Measurements from ENCODE around the gene GRIN3A.
"Not testable (repeated sequence)": the region's sequence is repeated elsewhere in the genome, so short reads cannot be mapped to it uniquely, and the experiment has no call there.

GRIN3A gene

DNA sequence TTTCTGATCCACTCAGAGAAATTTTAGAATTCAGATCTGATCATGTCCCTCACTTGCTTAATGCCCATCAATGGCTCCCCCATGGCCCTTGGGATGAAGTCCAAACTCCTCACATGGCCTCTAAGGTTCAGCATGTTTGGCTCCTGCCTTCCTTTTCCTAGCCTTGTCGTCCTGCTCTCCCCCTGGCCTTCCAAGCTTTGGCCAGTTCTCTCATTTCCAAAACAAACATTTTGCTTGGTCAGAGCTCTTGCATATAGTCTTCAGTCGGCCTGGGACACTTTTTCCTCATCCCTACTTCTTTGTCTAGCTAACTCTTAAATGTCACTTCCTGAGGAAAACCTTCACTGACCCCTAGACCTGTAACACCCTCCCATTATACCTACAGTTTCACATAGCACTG, 106.6 kb downstream of the GRIN3A start:
- no peak for DNase-seq

DNA sequence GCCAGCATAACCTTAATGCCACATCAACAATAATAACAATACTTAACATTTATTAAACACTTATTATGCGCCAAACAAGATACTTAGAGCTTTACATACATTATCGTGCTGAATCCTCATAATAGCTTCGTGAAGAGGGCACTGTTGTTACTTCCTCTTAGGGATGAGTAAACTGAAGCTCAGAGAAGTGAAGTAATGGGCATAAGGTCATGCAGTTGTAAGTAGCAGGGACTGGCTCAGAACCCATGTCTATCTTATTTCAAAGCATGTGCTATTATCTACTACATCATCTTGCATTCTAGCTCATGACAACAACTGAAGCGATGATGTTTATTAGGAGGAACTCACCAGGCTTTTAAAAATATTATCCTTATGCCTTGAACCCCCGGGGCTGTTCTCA, 108.8 kb downstream of the GRIN3A start:
- DNase-seq: no peak

GRCh38 chr9:101628173-101628572, 110.3 kb downstream of the GRIN3A start:
- no peak for DNase-seq

DNA sequence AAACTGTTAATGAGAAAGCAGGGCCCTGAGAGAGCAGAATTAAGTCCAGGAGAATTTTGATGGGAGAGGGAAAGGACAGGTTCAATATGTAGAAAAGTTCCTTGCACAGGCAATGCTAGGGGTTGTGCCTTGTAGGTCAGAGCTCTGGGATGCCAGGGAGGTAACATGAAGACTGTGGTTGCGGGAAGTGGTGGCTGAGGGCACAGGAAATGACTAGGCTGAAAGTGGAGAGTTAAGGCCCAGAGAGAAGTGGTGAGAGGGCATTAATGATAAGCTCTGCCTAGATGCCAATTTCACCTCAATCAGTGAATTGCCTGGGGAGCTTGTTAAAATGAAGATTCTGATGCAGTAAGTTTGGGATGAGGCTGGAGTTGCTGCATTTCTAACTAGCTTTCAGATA, 112.2 kb downstream of the GRIN3A start:
- DNase-seq: no peak

GRCh38 chr9:101625876-101626275, 112.6 kb downstream of the GRIN3A start:
- no peak for DNase-seq

GRCh38 chr9:101620452-101620851, 118.0 kb downstream of the GRIN3A start:
- no peak for DNase-seq

DNA sequence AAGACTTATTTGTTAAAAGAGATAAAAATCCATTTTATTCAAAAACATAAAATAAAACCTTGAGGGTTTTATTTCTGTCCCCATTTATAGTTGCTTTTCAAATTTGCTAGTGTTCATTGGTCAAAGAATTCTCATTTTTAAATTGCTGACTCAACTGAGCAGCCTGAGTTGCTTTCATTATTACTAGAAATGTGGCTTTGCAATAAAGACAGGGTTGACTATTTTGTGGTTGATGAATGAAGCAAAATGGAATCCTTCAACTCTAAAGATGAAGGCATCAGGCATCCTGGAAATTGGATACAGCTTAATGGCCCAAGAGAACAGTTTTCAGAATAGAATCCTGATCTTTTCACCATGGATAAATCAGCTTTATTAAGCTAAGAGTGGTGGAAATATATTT, 119.7 kb downstream of the GRIN3A start:
- DNase-seq: no peak

DNA sequence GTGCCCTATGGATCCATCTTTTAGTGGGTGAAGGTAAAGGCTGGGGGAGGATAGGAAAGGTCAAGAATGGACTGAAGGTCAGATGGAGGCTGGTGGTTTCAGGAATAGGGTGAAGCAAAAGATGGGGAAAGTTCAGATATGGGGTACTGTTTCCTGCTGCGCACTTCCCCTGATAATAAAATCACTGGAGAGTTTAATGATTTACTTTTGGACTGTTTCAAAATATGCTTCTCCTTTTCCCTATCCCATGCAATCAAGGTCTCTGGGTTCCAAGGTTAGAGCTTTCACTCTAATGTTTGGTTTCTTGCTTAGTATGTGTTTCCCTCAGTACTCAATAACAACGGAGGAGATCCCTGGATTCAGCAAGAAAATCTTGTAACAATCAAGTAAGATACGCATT, 132.9 kb downstream of the GRIN3A start:
- no peak for DNase-seq

DNA sequence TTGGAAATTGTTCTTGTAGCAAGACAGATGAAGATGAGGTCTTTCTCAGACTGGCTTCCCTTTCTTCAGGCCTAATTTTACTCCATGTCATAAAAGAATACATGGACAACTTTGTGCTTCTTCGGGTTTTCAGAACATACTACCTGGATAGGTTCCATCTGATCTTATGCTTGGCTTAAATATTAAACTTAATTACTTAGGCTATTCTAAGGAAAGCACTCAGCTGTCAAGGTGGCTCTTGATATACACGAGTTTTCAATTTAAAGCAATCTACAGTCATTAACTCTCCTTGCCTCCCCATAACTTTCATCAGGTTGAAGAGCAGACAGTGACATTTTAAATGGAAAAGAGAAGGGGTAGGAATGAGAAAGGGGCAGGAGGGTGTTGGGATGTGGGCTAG, 134.2 kb downstream of the GRIN3A start:
- no peak for DNase-seq

DNA sequence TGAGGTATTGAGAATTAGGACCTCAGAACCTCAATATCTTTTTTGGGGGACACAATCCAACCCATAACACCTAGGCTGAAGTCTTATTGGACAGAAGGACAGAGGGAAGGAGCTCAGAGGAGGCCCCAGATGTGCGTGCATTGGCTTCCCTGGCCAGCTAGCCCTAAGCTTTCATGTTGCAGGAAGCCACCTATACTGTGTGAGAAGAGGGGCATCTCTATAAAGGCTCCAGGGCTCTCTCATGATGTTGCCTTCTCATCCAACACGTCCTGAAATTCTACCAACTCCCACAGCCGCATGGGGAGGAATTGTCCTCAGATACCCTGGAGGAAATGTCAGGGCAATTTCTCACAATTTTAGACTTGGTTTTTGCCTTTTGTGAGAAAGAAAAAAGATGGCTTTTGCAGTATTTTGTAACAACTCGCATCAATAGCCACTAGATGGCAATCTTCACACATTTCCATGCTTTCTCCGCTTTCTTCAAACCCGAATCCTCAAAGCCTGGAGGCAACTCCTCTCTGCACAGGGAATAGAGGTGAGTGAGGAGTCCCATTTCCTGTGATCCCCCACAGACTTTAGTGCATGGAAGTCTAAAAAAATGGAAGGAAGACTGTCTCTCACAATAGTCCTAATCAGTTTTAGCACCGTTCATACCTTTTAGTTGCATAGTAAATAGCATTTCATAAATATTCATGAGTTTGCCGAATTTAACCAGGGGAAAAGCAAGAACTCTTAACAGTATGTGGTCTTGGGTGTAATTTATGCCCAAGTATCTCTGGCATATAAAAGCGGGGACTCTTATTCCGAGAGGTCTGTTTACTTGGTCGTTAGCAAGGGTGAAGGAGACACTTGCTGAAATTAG, 136.3 kb downstream of the GRIN3A start:
- no peak for DNase-seq

DNA sequence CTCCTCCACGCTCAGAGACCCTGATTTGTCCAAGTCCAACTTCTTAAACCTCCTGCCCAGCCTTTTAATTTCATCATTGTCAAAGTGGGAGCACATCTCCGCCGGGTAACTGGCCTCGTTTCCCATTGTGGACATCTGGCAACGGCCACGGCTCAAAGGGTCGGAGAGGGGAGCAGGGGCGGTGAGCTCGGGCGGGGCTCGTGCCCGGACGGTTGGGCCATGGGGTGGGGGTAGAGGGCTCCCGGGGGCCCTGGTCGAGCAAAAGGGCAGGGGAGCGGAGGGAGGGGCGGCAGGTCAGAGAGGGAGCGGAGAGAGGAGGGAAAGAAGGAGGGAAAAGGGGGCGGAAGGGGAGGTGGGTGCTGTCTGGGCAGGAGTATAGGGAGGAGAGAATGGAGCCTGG, 143.7 kb downstream of the GRIN3A start, which contains the start of gene PPP3R2:
Gene PPP3R2, minus strand, starts transcription at position 174 of the 400 bp plus-strand sequence. Its CDS starts 48 bp downstream, at position 126.
- no peak for DNase-seq

- no peak for DNase-seq
Observed at GRCh38 chr9:101593345-101593744, 145.1 kb downstream of the GRIN3A start.

DNA sequence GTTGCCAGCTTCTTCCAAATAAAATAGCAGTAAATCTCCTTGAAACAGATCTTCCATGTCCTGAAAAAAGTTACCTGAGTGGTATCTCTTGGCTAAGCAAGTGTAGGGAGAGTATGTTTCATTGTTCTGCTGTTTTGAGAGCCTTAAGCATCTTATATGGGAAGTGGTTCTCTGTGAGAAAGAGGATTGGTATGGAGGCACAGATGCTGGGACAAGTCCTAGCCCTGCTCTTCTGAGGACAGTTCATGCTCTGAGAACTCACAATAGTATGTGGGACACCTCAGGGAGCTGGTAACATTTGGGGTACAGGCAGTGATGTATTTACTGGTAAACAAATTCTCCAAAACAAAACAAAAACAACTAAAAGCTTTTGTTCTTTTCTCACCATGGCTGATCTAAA, 145.7 kb downstream of the GRIN3A start:
- no peak for DNase-seq

- no peak for DNase-seq
Observed at GRCh38 chr9:101591787-101592446, 146.5 kb downstream of the GRIN3A start.

DNA sequence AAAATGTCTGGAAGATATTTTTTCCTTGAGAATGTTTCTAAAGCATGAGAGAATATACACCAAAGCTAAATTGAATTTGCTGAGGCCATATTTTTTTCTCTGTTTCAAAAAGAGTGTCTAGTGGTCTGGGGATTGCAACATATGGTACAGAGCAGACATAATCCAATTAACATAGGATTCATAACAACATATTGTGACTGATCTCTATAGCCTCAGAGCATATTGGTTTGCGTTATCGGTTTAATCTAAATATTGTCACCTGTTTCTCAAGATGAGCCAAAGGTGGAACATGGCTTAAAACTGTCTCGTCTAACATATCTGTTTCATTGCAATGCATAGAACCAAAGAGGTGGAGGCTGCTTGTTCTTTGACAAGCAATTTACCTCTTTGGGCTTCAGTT, 147.5 kb downstream of the GRIN3A start:
- DNase-seq: no peak

DNA sequence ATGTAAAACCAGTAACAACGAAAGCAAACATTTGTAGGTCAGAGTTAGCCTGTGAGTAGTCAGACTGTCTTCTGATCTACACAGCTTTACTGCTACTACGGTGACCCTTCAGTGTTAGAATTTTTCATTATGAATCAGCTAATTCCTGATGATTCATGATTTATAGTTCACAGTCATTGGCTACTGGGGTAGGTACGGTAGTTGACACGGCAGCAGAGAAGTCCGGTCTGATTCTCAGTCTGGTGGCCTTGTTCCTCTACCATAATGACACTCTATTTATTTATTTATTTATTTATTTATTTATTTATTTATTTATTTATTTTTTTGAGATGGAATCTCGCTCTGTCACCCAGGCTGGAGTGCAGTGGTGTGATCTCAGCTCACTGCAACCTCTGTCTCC, 148.4 kb downstream of the GRIN3A start:
- not testable (repeated sequence) for DNase-seq

- DNase-seq: no peak
Observed at GRCh38 chr9:101587332-101588043, 151.0 kb downstream of the GRIN3A start.

- no peak for DNase-seq
Observed at GRCh38 chr9:101586651-101587050, 151.8 kb downstream of the GRIN3A start.

GRCh38 chr9:101585740-101586139, 152.7 kb downstream of the GRIN3A start:
- no peak for DNase-seq

DNA sequence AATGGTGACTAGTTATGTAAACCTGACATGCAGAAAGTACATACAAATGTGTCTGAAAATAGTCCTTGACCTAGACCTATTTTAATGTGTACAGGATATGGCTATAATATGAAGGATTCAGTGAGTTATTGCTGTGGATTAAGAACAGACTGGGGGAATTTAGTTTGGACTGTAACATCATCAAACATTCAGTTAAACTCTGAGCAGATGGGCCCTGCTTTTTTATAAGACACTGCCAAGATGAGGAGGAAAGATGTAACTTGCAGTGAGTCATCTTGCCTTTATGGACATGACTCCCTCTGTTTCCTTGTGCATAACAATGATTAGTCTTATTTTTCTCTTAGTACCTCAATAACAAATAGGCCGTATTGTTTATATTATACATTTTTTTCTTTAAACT, 155.9 kb downstream of the GRIN3A start:
- DNase-seq: no peak

DNA sequence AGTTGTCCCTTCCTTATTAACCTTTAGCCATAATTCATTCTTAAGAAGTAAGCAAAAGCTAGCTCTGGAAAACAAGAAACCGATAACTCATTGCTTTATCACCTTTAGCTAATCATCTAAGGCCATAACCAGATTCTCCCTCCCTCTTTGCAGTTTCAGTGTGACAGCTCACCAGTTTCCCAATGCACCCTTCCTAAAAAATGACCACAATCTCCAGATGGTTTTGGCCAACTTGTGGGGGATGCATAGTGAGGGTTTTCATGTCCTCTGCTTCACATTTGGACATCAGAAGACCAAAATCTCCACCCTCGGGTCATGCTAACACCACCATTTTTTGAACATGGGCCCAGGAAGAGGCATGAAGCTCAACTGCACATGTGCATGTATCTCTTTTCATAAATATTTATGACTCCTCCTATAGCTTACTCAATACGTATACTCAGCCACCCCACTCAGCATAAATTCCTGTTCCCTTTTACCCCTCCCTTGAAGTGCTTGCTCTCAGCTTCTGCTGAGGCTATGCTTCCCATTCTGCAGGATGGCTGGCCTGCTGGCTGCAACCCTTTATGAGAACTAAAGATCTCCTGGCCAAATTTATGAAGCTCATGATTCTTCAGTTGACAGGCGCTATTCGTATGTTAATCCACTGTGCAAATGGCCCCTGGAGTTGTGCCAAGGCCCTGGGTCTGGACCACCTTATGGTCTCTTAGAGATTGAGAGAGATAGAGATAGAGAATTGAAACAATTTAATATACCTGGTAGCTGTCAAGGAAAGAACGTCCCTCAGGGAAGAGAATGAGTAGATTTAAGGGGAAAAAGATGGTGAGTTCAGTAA, 158.5 kb downstream of the GRIN3A start:
- no peak for DNase-seq

GRCh38 chr9:101578378-101578777, 160.1 kb downstream of the GRIN3A start:
- DNase-seq: no peak

All from stimulated activated naive CD4-positive, alpha-beta T cell treated with Interleukin-2 at 50 U/mL for 16 hours (primary cell).